Measurements from ENCODE around the gene PPIA. TPM values are rescaled to one million over a fixed set of nuclear protein-coding genes. Genes with fewer than 3 reads are reported as not detected.
"Not testable (repeated sequence)": the region's sequence is repeated elsewhere in the genome, so short reads cannot be mapped to it uniquely, and the experiment has no call there.

PPIA gene
- polyA plus RNA-seq, 2 of the 4 experiments (the other 2 are of a cell fraction): 5,366 to 6,488 TPM

DNA sequence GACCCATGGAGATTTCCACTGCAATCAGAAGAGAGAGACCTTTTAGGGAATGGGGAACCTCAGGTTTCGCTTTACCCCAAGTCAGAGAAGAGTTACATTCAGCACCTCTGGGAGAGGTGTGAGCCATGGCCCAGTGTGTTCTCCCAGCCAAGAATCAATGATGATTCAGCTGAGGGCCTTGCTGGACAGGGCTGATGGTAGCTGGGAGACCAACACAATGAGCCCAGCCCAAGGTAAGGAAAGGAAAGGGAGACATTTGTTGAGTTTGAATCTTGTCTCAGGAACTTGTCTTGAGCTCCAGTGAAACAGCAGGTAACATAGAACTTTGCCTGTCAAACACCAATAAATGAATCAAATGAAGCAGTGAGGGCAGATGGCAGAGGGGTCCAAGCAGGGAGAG lies 14.0 kb upstream of the PPIA start:
- ChIA-PET POLR2A (no interaction called here), CTCF (interaction anchor here (0.6 to 1.8 kb wide), 2 partner anchors 9 to 53 kb away, joined by 3 to 7 read pairs; no protein-coding TSS in a partner anchor)
- H3K4me3 ChIP-seq: no peak overlapping the region
- DNase-seq (ENCODE audit: low read depth in 1 of 2, low spot score in 1 of 2) (no peak), FAIRE-seq (no peak), ATAC-seq (no peak)
- TF ChIP-seq PHF8 (IDR thresholded peaks at IDR 0.05; ENCODE audit: borderline replicate concordance, low read depth): no peak
- TF ChIP-seq EHMT2 (IDR thresholded peaks at IDR 0.05; ENCODE audit: low read depth): no peak
- no peaks in the 10 kb centered on the region for H3K4me1 ChIP-seq
- H3K27ac ChIP-seq: no peak overlapping the region
- WGBS (ENCODE audit: missing lambda C conversion rate): 87% methylated on average over 1 of the region's 1 CpG
- peaks cover 23% of the 10 kb centered on the region for H3K9me3 ChIP-seq
- H3K4me2 ChIP-seq: no peak overlapping the region

DNA sequence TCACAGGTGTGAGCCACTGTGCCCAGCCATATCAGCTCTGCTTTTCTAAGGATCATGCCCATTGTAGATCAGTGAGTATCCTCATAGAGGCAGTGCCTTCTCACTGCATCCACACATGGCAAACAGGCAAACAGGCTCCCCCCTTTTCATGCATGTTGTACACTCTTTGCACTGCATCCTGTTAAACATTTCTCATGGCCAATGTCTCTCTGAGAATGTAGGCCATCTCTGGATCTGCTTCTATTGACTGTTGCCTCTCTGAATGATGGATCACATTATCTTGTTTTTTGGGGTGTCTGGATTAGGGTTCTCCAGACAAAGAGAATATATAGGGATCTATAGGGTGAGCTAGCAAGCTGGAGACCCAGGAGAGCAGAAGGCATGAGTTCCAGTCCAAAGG lies 13.1 kb upstream of the PPIA start:
- no peak for ATAC-seq
- ChIA-PET CTCF (interaction anchor here (1.8 kb wide), 1 partner anchor 10 kb away, joined by 7 read pairs; no protein-coding TSS in a partner anchor), POLR2A (interaction anchor here (0.6 kb wide), 1 partner anchor 90 kb away, joined by 3 read pairs; no protein-coding TSS in a partner anchor)
- Histone ChIP-seq H3K4me1 (no peaks in the 10 kb centered on the region), H3K4me2 (no peak overlapping the region), H3K27ac (no peak overlapping the region), H3K9me3 (peaks cover 23% of the 10 kb centered on the region), H3K4me3 (no peak overlapping the region)
- FAIRE-seq: no peak
- no peak for TF ChIP-seq RARB (CRISPR knock-in tag; IDR thresholded peaks at IDR 0.05)
- no peak for TF ChIP-seq ESRRA (IDR thresholded peaks at IDR 0.05; ENCODE audit: borderline replicate concordance, low read length)
- TF ChIP-seq CHD2 (IDR thresholded peaks at IDR 0.05; ENCODE audit: low read length, partially characterized antibody): no peak
- no peak for TF ChIP-seq PHF8 (IDR thresholded peaks at IDR 0.05; ENCODE audit: borderline replicate concordance, low read depth)
- TF ChIP-seq EHMT2 (IDR thresholded peaks at IDR 0.05; ENCODE audit: low read depth): no peak
- no peak for TF ChIP-seq RNF2 (IDR thresholded peaks at IDR 0.05; ENCODE audit: borderline replicate concordance, low read depth)
- TF ChIP-seq CHD4 (IDR thresholded peaks at IDR 0.05; ENCODE audit: borderline replicate concordance): no peak
- TF ChIP-seq, protein P1, sequence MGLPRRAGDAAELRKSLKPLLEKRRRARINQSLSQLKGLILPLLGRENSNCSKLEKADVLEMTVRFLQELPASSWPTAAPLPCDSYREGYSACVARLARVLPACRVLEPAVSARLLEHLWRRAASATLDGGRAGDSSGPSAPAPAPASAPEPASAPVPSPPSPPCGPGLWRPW (IDR thresholded peaks at IDR 0.05): no peak
- DNase-seq (ENCODE audit: low read depth in 1 of 2, low spot score in 1 of 2): no peak

DNA sequence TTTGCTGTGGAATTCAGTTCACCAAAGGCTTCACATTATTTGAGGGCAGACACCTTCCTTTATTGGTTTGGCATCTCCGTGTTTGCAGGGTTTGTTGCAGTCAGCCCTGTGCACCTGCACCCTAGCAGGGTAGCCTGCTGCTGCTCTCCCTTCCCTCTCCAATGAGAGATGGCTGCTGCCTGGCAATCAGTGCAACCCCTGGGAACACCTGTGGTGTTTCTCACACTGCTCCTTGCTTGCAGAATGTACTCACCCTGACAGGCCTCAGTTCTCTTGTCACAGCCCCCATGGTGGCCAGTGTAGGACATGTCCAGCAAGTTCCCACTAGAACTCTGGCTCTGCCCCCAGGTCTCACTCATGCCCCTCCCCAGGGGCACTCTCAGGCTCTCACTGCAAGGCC lies 12.1 kb upstream of the PPIA start:
- TF ChIP-seq ESRRA (IDR thresholded peaks at IDR 0.05; ENCODE audit: borderline replicate concordance, low read length) (no peak), EP300 (IDR thresholded peaks at IDR 0.05) (no peak), RAD21 (conservative IDR thresholded peaks at IDR 0.05 in 1 of 2, IDR thresholded peaks at IDR 0.05 in 1 of 2) (no peak)
- WGBS (ENCODE audit: missing lambda C conversion rate): 20% methylated on average over 1 of the region's 1 CpG
- Histone ChIP-seq H3K27ac (no peak overlapping the region), H3K9me3 (peaks cover 23% of the 10 kb centered on the region), H3K4me1 (no peaks in the 10 kb centered on the region), H3K4me2 (no peak overlapping the region), H3K4me3 (no peak overlapping the region)
- ChIA-PET POLR2A (no interaction called here), CTCF (no interaction called here)
- FAIRE-seq: no peak
- no peak for DNase-seq (ENCODE audit: low read depth in 1 of 2, low spot score in 1 of 2)
- no peak for ATAC-seq

DNA sequence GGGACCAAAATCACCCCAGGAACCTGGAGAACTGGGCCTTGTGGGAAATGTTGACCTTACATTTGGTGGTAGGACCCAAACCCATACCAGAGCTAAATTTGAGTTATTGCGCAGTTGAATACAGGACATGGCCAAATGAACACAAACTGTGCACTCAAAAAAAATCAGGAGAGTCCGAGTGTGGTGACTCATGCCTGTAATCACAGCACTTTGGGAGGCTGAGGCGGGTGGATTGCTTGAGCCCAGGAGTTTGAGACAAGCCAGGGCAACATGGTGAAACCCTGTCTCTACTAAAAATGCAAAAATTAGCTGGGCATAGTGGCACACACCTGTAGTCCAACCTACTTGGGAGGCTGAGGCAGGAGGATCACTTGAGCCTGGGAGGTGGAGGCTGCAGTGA lies 11.3 kb upstream of the PPIA start:
- CTCF ChIA-PET: interaction anchor here (0.8 kb wide), 1 partner anchor 9 kb away, joined by 3 read pairs; no protein-coding TSS in a partner anchor
- ATAC-seq; FAIRE-seq; DNase-seq (ENCODE audit: low read depth in 1 of 2, low spot score in 1 of 2); H3K4me2 ChIP-seq; H3K4me3 ChIP-seq; H3K4me1 ChIP-seq; H3K27ac ChIP-seq; POLR2A ChIA-PET: not testable (repeated sequence)
- peaks cover 23% of the 10 kb centered on the region for H3K9me3 ChIP-seq
- WGBS (ENCODE audit: missing lambda C conversion rate): 85% methylated on average over 3 of the region's 3 CpGs

DNA sequence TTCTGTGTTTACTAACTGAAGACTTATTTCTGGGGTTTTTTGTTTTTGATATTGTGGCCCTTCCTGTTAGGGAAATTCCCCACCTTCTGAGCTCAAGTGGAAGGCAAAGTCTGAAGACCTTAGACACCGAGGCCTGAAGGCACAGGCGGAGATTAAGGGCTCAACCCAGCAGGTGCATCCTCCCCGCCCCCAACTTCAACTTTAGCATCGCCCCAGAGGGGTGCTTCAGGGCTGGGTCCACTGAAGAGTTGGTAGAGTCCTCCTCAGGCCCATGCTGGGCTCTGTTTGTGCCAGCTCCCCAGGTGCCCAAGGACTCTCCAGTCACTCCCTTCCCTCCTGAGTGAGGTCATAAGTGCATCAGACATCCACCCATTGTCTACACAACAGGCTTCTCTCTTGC lies 9.4 kb upstream of the PPIA start:
- WGBS (ENCODE audit: missing lambda C conversion rate): 77% methylated on average over 4 of the region's 4 CpGs
- ATAC-seq (no peak), FAIRE-seq (no peak)

More for the DNA sequence above, 9.4 kb upstream of the PPIA start:
- no peak overlapping the region for H3K4me3 ChIP-seq
- DNase-seq (ENCODE audit: low read depth in 1 of 2, low spot score in 1 of 2): no peak
- no peak overlapping the region for H3K27ac ChIP-seq
- no peak overlapping the region for H3K4me2 ChIP-seq
- POLR2A ChIA-PET: no interaction called here
- CTCF ChIA-PET: interaction anchor here (1.6 kb wide), 2 partner anchors 24 to 199 kb away, joined by 3 to 5 read pairs; no protein-coding TSS in a partner anchor
- H3K9me3 ChIP-seq: peaks cover 23% of the 10 kb centered on the region
- H3K4me1 ChIP-seq: 0 out of 3 replicates have a peak, but pooled peaks cover 3% of the 10 kb centered on the region
- no peak for TF ChIP-seq MAFK (IDR thresholded peaks at IDR 0.05; ENCODE audit: partially characterized antibody)
- TF ChIP-seq ESRRA (IDR thresholded peaks at IDR 0.05; ENCODE audit: borderline replicate concordance, low read length): no peak
- no peak for TF ChIP-seq JUN (IDR thresholded peaks at IDR 0.05)
- TF ChIP-seq FOSB (CRISPR knock-in tag; IDR thresholded peaks at IDR 0.05): no peak
- no peak for TF ChIP-seq HEYL (CRISPR knock-in tag; IDR thresholded peaks at IDR 0.05)
- no peak for TF ChIP-seq TP53 (CRISPR knock-in tag; IDR thresholded peaks at IDR 0.05)
- TF ChIP-seq CHD2 (IDR thresholded peaks at IDR 0.05; ENCODE audit: low read length, partially characterized antibody): no peak
- no peak for TF ChIP-seq RAD21 (conservative IDR thresholded peaks at IDR 0.05 in 1 of 2, IDR thresholded peaks at IDR 0.05 in 1 of 2)
